ENCODE measurements around the gene FAM151A.
"Not testable (repeated sequence)": the region's sequence is repeated elsewhere in the genome, so short reads cannot be mapped to it uniquely, and the experiment has no call there.

- TF ChIP-seq CTCF, POLR2A (IDR thresholded peaks at IDR 0.05): not testable (repeated sequence)
These were observed 12.5 kb upstream of the FAM151A start for GRCh38 chr1:54635804-54636203.

Data from testis (tissue), 2 donors.